Stomach (tissue), 9 donors: ENCODE results near the gene PLK5. TPM values are rescaled to one million over a fixed set of nuclear protein-coding genes. Genes with fewer than 3 reads are reported as not detected.

ENCODE experiments used
- DNase-seq, 2 donors: peaks; one replicate each; pipeline versions ENCODE4 v3.0.0 to v3.0.0-alpha.2; 2013 to 2019
- H3K27ac ChIP-seq, 5 donors: fragments of 200-600 bp in 4 of 5; sonication (generic) in 4 of 5; one replicate each; pipeline ENCODE4 v1.5.1; 2013 to 2019; ENCODE audit warnings: mild to moderate bottlenecking in 1 of 5, moderate library complexity in 1 of 5
- H3K27me3 ChIP-seq, 3 donors: fragments of 200-600 bp; sonication (generic); one replicate each; pipeline ENCODE4 v1.5.1; 2017 to 2019; ENCODE audit warnings: mixed run types in 1 of 3
- H3K36me3 ChIP-seq, 4 donors: fragments of 200-600 bp; sonication (generic); 1 replicate in 3 of 4; 2 replicates in 1 of 4; pipeline ENCODE4 v1.5.1; 2016 to 2019
- H3K4me1 ChIP-seq, 4 donors: fragments of 200-600 bp; sonication (generic); one replicate each; pipeline ENCODE4 v1.5.1; 2016 to 2019
- H3K4me3 ChIP-seq, 4 donors: fragments of 200-600 bp; sonication (generic) in 3 of 4; one replicate each; pipeline ENCODE4 v1.5.1; 2016 to 2019; ENCODE audit warnings: mild to moderate bottlenecking in 1 of 4
- H3K9me3 ChIP-seq, 4 donors: fragments of 200-600 bp; sonication (generic); one replicate each; pipeline ENCODE4 v1.5.1; 2016 to 2019
- EP300 ChIP-seq: sonication (generic); formaldehyde crosslinking; IDR thresholded peaks from one replicate; pipeline ENCODE4 v1.6.1; 2017; ENCODE audit warnings: antibody characterized with exemption
- POLR2A ChIP-seq, 4 donors: fragments of 450-650 bp; IDR thresholded peaks; one replicate each; pipeline ENCODE4 v1.6.1; 2016; ENCODE audit warnings: antibody characterized with exemption in 4 of 4, control low read depth in 2 of 4, mild to moderate bottlenecking in 1 of 4, moderate library complexity in 1 of 4
- POLR2AphosphoS5 ChIP-seq, 3 donors: sonication (generic); formaldehyde crosslinking; IDR thresholded peaks; one replicate each; pipeline ENCODE4 v1.6.1; 2016; ENCODE audit warnings: antibody characterized with exemption in 3 of 3
- WGBS, 5 donors: extraction: QIAGEN DNeasy Blood & Tissue Kit in 3 of 5; methylation state at CpG; one replicate each; pipeline versions ENCODE4 v1.1.5 to v1.1.7; 2013 to 2018; 5-methylcytosine and 5-hydroxymethylcytosine counted together
- intact Hi-C: fragments of 100-400 bp; cut with DNase I; formaldehyde crosslinking; loops from one replicate; pipeline ENCODE4 v1.15.1; 2023; ENCODE audit warnings: low total_unique reads
- polyA plus RNA-seq, 3 donors: library from polyadenylated mRNA; stranded (reverse); fragments of 200-250 nt; gene quantifications; one replicate each; pipeline ENCODE4 v1.2.3, GENCODE V29; 2013
- total RNA-seq, 5 donors: library from RNA; depleted of rRNA; stranded (reverse); fragments of >200 nt; gene quantifications; one replicate each; pipeline versions ENCODE4 v1.1.0 to v1.2.3, GENCODE V29; 2014 to 2016
- TF ChIP-seq, protein P1 (sequence below), 7 experiments: fragments of 450-650 bp in 4 of 7; fragments of 200-600 bp in 3 of 7; sonication (generic) in 3 of 7; IDR thresholded peaks; one replicate each; pipeline ENCODE4 v1.5.1; 2016 to 2019; ENCODE audit warnings: antibody characterized with exemption in 7 of 7, control low read depth in 2 of 7, mild to moderate bottlenecking in 1 of 7
- donor health status: healthy with polysubstance abuse.
- donor health status: Bipolar disorder and iron deficiency.
- donor health status: healthy.

Gene PLK5
- total and polyA plus RNA-seq, 8 donors: 0.12 to 0.80 TPM; not detected in 6

DNA sequence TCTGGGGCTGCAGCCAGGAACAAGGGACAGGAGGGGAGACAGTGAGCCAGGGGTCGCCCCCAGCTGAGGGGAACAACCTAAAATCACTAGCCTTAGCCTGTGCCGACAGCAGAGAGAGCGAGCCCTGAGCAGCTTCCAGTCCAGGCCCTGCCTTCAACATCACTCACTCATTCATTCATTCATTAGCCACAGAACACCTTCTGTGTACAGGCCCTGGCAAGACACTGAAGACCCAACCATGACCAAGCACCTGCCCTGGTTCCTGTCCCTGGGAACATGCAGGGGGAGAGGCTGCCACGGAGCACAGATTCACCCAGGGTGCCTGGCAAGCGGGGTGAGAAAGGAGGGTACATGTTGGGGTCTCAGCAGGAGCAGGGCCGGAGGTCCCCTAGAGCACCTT, 39.4 kb downstream of the PLK5 start:
- H3K4me3 ChIP-seq: no peak overlapping the region
- peaks cover 6 to 21% (median 16%) of the 10 kb centered on the region in 4 donors for H3K4me1 ChIP-seq
- intact Hi-C loops: no loop called here
- 90 to 99% (median 92%) methylated on average over 4 to 6 of the region's 6 CpGs for WGBS, 5 donors
- peaks cover 0 to 16% (median 2%) of the 10 kb centered on the region in 4 donors for H3K36me3 ChIP-seq
- TF ChIP-seq EP300 (no peak), POLR2AphosphoS5 (IDR thresholded peaks at IDR 0.05) (no peak), POLR2A (IDR thresholded peaks at IDR 0.05) (no peak)
- TF ChIP-seq, protein P1, sequence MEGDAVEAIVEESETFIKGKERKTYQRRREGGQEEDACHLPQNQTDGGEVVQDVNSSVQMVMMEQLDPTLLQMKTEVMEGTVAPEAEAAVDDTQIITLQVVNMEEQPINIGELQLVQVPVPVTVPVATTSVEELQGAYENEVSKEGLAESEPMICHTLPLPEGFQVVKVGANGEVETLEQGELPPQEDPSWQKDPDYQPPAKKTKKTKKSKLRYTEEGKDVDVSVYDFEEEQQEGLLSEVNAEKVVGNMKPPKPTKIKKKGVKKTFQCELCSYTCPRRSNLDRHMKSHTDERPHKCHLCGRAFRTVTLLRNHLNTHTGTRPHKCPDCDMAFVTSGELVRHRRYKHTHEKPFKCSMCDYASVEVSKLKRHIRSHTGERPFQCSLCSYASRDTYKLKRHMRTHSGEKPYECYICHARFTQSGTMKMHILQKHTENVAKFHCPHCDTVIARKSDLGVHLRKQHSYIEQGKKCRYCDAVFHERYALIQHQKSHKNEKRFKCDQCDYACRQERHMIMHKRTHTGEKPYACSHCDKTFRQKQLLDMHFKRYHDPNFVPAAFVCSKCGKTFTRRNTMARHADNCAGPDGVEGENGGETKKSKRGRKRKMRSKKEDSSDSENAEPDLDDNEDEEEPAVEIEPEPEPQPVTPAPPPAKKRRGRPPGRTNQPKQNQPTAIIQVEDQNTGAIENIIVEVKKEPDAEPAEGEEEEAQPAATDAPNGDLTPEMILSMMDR (IDR thresholded peaks at IDR 0.05): no peak
- DNase-seq: no peak
- H3K27ac ChIP-seq: no peak overlapping the region
- no peaks in the 10 kb centered on the region for H3K9me3 ChIP-seq
- H3K27me3 ChIP-seq: peaks cover 0 to 13% (median 0%) of the 10 kb centered on the region in 3 donors

DNA sequence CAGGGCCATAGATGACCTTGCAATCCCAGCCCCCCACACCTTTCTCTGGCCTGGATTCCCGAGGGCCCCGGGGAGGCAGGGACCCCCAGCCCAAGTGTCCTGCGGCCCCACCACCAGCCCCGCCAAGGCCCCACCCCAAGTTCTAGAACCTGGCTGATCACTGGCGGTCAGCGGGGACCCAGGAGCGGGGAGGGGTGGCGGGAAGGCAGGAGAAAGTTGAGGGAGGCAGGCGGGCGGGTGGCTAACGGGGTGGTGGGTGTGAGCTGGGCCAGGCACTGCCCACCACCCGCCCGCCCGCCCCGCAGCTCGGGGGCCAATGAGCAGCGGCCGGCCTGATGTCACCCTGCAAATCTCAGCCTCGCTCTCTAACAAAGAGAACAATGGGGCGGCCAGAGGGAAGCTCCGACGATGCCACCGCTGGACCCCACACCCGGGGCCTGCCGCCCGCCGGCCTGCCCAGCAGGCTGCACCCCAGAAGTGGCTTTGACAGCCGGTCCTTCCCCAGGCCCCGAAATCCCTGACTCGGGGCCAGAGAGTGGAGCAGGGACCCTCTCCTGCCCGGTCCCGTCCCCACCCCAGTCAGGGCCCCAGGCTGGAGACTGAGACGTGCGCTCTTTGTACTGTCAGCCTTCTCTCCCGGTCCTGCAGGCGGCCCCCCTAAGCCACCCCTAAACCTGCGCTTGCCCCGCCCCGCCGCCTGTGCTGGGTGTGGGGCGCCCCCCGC, 42.7 kb downstream of the PLK5 start:
- WGBS, 5 donors: 6 to 16% (median 11%) methylated on average over 6 to 42 of the region's 42 CpGs
- DNase-seq: peak; percentile 71 to 95
- H3K4me3 ChIP-seq: peak overlapping the region; percentile 65 to 76 (median 74)

DNA sequence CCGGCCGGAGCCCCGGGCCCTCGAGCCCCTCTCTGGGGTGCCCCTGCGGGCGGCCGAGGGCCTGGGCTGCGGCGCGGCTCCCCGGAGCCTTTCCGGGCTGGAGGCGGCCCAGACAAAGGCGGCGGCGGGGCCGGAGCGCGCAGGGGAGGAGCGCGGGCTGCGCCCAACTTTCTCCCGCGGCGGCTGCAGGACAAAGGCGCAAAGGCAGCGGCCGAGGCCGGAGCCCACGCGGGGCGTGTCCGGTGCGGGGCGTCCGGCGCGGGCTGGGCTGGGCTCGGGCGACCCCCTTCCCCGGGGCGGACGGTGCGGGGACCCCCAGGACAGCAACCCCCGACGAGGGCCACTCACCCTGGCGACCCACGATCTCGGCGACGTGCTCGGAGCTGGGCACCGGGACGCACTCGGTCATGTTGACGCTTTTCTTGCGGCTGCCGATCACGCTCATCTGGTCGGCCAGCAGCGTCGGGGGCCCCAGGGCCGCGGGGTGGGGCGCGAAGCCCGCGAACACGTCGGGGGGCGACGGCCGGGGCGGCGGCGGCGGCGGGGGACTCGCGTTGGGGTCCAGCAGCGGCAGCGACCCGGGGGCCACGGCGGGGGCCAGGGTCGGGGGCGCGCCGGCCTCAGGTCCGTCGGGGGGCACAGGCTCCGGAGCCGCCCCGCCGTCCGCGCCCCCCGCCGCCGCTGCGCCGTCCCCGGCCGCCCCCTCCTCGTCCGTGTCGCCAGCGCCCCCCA, 43.4 kb downstream of the PLK5 start:
- H3K27me3 ChIP-seq: peaks cover 0 to 17% (median 0%) of the 10 kb centered on the region in 3 donors
- TF ChIP-seq, protein P1 (IDR thresholded peaks at IDR 0.05): no peak
- TF ChIP-seq EP300: no peak
- H3K36me3 ChIP-seq: peaks cover 0 to 5% (median 2%) of the 10 kb centered on the region in 4 donors
- peak overlapping the region; percentile 86 to 93 (median 87) for H3K27ac ChIP-seq
- intact Hi-C loops: no loop called here
- H3K4me3 ChIP-seq: peak overlapping the region; percentile 65 to 76 (median 74)
- peaks cover 11 to 29% (median 23%) of the 10 kb centered on the region in 4 donors for H3K4me1 ChIP-seq
- H3K9me3 ChIP-seq: no peaks in the 10 kb centered on the region
- 0 to 2% (median 1%) methylated on average over 30 to 106 of the region's 108 CpGs for WGBS, 5 donors
- peak; percentile 45 to 69 for DNase-seq

More for the DNA sequence above, 42.7 kb downstream of the PLK5 start:
- Histone ChIP-seq H3K9me3 (no peaks in the 10 kb centered on the region), H3K27me3 (peaks cover 0 to 17% (median 0%) of the 10 kb centered on the region in 3 donors), H3K27ac (peak overlapping the region; percentile 86 to 93 (median 87)), H3K4me1 (peaks cover 11 to 29% (median 23%) of the 10 kb centered on the region in 4 donors), H3K36me3 (peaks cover 0 to 8% (median 2%) of the 10 kb centered on the region in 4 donors)
- no peak for TF ChIP-seq EP300
- no peak for TF ChIP-seq POLR2A (IDR thresholded peaks at IDR 0.05)
- TF ChIP-seq, protein P1 (IDR thresholded peaks at IDR 0.05): no peak
- TF ChIP-seq POLR2AphosphoS5 (IDR thresholded peaks at IDR 0.05): peak in 2 of 3 donors; percentile 69 to 72
- intact Hi-C loops: no loop called here

DNA sequence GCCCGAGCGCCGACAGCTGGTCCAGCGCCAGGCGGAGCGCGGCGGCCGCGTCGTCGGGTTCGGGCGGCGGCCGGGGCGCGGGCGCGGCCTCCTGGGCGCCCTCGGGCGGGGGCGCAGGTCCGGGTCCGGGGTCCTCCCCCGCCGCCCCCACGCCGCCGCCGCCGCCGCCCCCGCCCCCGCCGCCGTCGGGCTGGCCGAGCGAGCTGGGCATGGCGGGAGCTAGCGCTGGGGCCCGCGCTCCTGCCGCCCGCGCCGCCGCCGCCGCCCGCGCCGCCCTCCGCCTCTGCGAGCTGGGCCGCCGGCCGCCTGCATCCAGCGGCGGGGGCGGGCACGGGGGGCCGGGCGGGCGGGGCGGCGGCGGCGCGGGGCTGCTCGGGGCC, 44.0 kb downstream of the PLK5 start:
- Histone ChIP-seq H3K4me1 (peaks cover 11 to 29% (median 23%) of the 10 kb centered on the region in 4 donors), H3K27ac (peak overlapping the region in 3 of 5 donors; percentile 87 to 93 (median 88)), H3K9me3 (no peaks in the 10 kb centered on the region), H3K27me3 (peaks cover 0 to 17% (median 0%) of the 10 kb centered on the region in 3 donors), H3K36me3 (peaks cover 0 to 1% (median 0%) of the 10 kb centered on the region in 4 donors), H3K4me3 (peak overlapping the region in 3 of 4 donors; percentile 65 to 76 (median 71))
- TF ChIP-seq, protein P1 (IDR thresholded peaks at IDR 0.05): no peak
- no peak for TF ChIP-seq EP300
- TF ChIP-seq POLR2AphosphoS5 (IDR thresholded peaks at IDR 0.05): no peak
- no peak for TF ChIP-seq POLR2A (IDR thresholded peaks at IDR 0.05)
- intact Hi-C loops: no loop called here
- peak in 1 of 2 donors; percentile 55 for DNase-seq
- WGBS, 5 donors: 0% methylated on average over 4 to 62 of the region's 73 CpGs; no CpG with 5 or more reads in 3 of the 5 donors
